Body of pancreas (tissue), 4 donors: ENCODE measurements around the gene VASP. TPM values are rescaled to one million over a fixed set of nuclear protein-coding genes. Genes with fewer than 3 reads are reported as not detected.

ENCODE experiments used
- ATAC-seq: fragments of 150-250 bp; one replicate; pipeline ENCODE4 v1.9.1; 2016
- DNase-seq, 4 donors: peaks; one replicate each; pipeline ENCODE4 v3.0.0-alpha.2; 2019
- H3K27ac ChIP-seq, 4 donors: fragments of 200-600 bp; sonication (generic); 1 replicate in 3 of 4; 2 replicates in 1 of 4; pipeline versions ENCODE4 v1.5.1 to v1.6.1; 2016 to 2019; ENCODE audit warnings: mild to moderate bottlenecking in 1 of 4, mixed read lengths in 1 of 4, moderate library complexity in 1 of 4
- H3K27me3 ChIP-seq, 2 donors: fragments of 200-600 bp; sonication (generic); one replicate each; pipeline ENCODE4 v1.6.0; 2016; ENCODE audit warnings: mild to moderate bottlenecking in 1 of 2
- H3K36me3 ChIP-seq, 2 donors: fragments of 200-600 bp; sonication (generic); replicated peaks in 1 of 2; 2 replicates each; pipeline ENCODE4 v1.5.1; 2016; ENCODE audit warnings: low read depth in 2 of 2; ENCODE audit not compliant: insufficient read depth in 1 of 2
- H3K4me1 ChIP-seq: fragments of 200-600 bp; sonication (generic); one replicate; pipeline ENCODE4 v1.6.0; 2016
- H3K4me3 ChIP-seq, 2 donors: fragments of 200-600 bp; sonication (generic); 1 replicate in 1 of 2; 2 replicates in 1 of 2; pipeline ENCODE4 v1.5.1; 2016 to 2019
- H3K9me3 ChIP-seq, 3 donors: fragments of 200-600 bp; sonication (generic); 1 replicate in 2 of 3; 2 replicates in 1 of 3; pipeline ENCODE4 v1.5.1; 2016
- POLR2A ChIP-seq, 3 donors: fragments of 450-650 bp; IDR thresholded peaks; one replicate each; pipeline ENCODE4 v1.6.1; 2016; ENCODE audit warnings: antibody characterized with exemption in 3 of 3, mild to moderate bottlenecking in 2 of 3
- WGBS, 2 donors: methylation state at CpG; one replicate each; pipeline ENCODE4 v1.1.5; 2017; 5-methylcytosine and 5-hydroxymethylcytosine counted together
- intact Hi-C: fragments of 100-400 bp; cut with DNase I; formaldehyde crosslinking; loops from one replicate; pipeline ENCODE4 v1.15.1; 2023
- total RNA-seq, 2 donors: library from RNA; depleted of rRNA; stranded (reverse); fragments of >200 nt; gene quantifications; one replicate each; pipeline ENCODE4 v1.1.0, GENCODE V29; 2016
- TF ChIP-seq, protein P1 (sequence below), 7 experiments: fragments of 450-650 bp in 4 of 7; fragments of 200-600 bp in 3 of 7; sonication (generic) in 3 of 7; IDR thresholded peaks; one replicate each; pipeline ENCODE4 v1.5.1; 2016 to 2019; ENCODE audit warnings: antibody characterized with exemption in 7 of 7

Gene VASP
- total RNA-seq, 2 donors from 2014 or later = 27.0 to 29.7 TPM

DNA sequence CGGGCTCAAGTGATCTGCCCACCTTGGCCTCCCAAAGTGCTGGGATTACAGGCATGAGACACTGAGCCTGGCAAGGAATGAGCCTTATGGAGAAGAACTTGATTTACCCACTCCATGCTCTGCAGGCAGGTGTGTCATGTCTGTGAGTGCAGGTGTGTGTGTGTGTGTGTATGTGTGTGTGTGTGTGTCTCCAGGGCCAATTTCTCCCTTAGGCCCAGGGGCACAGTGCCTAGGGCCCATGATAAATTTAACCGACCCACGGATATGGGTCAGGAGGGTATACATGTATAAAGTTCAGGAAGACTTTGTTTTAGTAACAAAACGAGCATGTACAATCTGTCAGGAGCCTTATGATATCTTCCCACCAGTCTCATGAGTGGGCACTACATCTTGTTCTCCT lies 44.0 kb upstream of the VASP start:
- WGBS, 2 donors = 76 to 78% methylated on average over 4 of the region's 4 CpGs
- intact Hi-C loops = no loop called here
- Histone ChIP-seq H3K4me1 (peaks cover 12% of the 10 kb centered on the region), H3K36me3 (no peaks in the 10 kb centered on the region), H3K27ac (no peak overlapping the region), H3K27me3 (no peaks in the 10 kb centered on the region), H3K4me3 (no peak overlapping the region), H3K9me3 (no peaks in the 10 kb centered on the region)
- DNase-seq (no peak), ATAC-seq (no peak)
- TF ChIP-seq, protein P1, sequence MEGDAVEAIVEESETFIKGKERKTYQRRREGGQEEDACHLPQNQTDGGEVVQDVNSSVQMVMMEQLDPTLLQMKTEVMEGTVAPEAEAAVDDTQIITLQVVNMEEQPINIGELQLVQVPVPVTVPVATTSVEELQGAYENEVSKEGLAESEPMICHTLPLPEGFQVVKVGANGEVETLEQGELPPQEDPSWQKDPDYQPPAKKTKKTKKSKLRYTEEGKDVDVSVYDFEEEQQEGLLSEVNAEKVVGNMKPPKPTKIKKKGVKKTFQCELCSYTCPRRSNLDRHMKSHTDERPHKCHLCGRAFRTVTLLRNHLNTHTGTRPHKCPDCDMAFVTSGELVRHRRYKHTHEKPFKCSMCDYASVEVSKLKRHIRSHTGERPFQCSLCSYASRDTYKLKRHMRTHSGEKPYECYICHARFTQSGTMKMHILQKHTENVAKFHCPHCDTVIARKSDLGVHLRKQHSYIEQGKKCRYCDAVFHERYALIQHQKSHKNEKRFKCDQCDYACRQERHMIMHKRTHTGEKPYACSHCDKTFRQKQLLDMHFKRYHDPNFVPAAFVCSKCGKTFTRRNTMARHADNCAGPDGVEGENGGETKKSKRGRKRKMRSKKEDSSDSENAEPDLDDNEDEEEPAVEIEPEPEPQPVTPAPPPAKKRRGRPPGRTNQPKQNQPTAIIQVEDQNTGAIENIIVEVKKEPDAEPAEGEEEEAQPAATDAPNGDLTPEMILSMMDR (IDR thresholded peaks at IDR 0.05) = no peak
- TF ChIP-seq POLR2A (IDR thresholded peaks at IDR 0.05) = no peak

DNA sequence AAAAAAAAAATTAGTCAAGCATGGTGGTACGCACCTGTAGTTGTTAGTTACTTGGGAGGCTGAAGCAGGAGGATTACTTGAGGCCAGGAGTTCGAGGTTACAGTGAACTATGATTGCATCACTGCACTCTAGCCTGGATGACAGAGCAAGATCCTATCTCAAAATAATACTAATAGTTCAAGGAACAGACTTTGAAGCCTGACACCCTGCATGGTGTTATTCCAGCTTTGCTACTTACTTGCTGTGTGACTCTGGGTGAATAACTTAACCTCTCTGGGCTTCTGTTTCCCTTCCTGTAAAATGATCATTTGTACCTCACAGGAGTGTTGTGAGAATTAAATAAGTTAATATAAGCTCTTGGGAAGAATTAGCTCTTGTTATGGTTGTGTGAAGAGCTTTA lies 43.0 kb upstream of the VASP start:
- intact Hi-C loops = no loop called here
- no peak overlapping the region for H3K27ac ChIP-seq
- no peaks in the 10 kb centered on the region for H3K36me3 ChIP-seq
- ATAC-seq = no peak
- H3K4me3 ChIP-seq = no peak overlapping the region
- no peak for DNase-seq
- no peaks in the 10 kb centered on the region for H3K27me3 ChIP-seq
- H3K4me1 ChIP-seq = peaks cover 18% of the 10 kb centered on the region
- WGBS, 2 donors = 81 to 85% methylated on average over 2 of the region's 2 CpGs
- H3K9me3 ChIP-seq = no peaks in the 10 kb centered on the region
- TF ChIP-seq, protein P1 (IDR thresholded peaks at IDR 0.05) = no peak
- TF ChIP-seq POLR2A (IDR thresholded peaks at IDR 0.05) = no peak

DNA sequence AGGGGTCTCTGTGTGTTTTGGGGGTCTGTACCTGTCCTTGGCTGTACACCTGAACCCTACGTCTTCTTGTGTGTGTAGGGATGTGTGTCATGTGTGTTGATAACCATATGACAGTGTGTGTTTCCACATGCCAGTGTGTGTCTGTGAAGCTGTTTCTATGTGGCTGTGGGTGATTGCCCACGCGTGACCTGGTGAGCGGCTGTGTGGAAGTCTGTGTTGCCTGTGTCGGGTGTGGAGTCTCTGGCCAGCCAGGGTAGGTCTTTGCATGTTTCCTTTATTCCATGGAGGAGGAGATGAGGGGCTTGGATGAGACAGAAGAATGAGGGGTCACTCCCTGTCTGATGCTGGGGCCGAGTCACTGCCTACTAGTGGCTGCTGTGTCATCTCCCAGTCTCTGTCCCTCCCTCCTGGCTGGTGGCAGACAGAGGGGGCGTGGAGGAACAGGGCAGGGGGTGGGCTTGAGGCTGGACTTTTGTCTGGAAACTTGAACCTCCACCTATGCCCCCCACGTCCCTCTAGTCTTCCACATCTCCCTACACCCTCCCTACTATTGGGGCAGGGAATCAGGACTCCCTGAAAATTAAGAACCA lies 42.3 kb upstream of the VASP start:
- Histone ChIP-seq H3K9me3 (no peaks in the 10 kb centered on the region), H3K27me3 (no peaks in the 10 kb centered on the region), H3K4me3 (no peak overlapping the region), H3K27ac (no peak overlapping the region), H3K4me1 (peaks cover 20% of the 10 kb centered on the region), H3K36me3 (no peaks in the 10 kb centered on the region)
- intact Hi-C loops = no loop called here
- TF ChIP-seq POLR2A (IDR thresholded peaks at IDR 0.05) = no peak
- DNase-seq (no peak), ATAC-seq (no peak)
- WGBS, 2 donors = 49 to 67% methylated on average over 6 to 8 of the region's 8 CpGs

DNA sequence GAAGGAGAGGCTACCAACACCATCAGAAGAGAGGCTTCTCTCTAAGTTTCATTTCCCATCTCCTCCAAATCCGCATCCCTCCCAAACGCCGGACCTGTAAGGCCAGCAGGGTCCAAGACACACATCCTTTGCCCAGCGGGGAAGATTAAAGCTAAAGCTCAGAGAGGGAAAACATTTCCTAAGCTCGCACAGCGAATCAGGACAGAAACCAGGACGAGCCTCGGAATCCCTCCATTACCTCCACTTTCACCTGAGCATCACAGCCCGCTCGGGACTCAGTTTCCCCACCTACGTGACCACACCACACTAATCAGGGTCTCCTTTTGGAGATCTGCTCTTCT lies 40.2 kb upstream of the VASP start:
- Histone ChIP-seq H3K9me3 (no peaks in the 10 kb centered on the region), H3K27me3 (no peaks in the 10 kb centered on the region), H3K4me1 (peaks cover 25% of the 10 kb centered on the region), H3K27ac (peak overlapping the region; percentile 77 to 97 (median 93)), H3K4me3 (no peak overlapping the region), H3K36me3 (no peaks in the 10 kb centered on the region)
- ATAC-seq (no peak), DNase-seq (no peak)
- WGBS, 2 donors = 1 to 2% methylated on average over 11 of the region's 11 CpGs
- intact Hi-C loops = no loop called here
- TF ChIP-seq, protein P1 (IDR thresholded peaks at IDR 0.05) = peak in 1 of 7 experiments; percentile 8
- TF ChIP-seq POLR2A (IDR thresholded peaks at IDR 0.05) = no peak

DNA sequence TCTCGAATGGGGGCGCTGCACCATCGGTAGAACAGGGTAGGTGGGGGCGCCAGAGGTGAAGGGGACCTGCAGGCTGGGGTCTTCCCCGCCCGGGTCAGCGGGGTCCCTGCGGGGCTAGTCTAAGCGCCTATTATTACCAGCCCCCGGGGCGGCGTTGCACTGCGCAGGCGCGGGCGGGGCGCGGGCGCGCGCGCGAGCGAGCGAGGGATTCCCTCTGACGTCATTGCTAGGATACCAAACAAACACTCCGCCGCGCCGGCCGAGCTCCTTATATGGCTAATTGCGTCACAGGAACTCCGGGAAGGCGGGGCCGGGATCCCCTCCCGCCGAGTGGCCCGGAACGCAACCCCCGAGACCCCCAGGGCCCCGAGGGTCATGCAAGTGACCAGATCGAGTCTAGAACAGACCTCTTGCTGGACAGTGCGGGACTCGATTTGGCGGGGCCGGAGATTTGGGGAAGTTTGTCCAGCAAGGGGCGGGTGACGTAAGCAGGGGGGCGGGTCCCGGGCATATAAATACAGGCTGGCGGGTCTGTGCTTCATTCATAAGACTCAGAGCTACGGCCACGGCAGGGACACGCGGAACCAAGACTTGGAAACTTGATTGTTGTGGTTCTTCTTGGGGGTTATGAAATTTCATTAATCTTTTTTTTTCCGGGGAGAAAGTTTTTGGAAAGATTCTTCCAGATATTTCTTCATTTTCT lies 39.7 kb upstream of the VASP start, which contains the start of gene FOSB:
TSS of gene FOSB (plus strand) at position 541 of the 703 bp plus-strand sequence. CDS start 591 bp downstream, outside the sequence.
- WGBS, 2 donors = 0% methylated on average over 20 to 56 of the region's 56 CpGs
- no peaks in the 10 kb centered on the region for H3K36me3 ChIP-seq
- TF ChIP-seq POLR2A (IDR thresholded peaks at IDR 0.05) = peak; percentile 80 to 99 (median 98)
- TF ChIP-seq, protein P1 (IDR thresholded peaks at IDR 0.05) = no peak

More for the DNA sequence above, 39.7 kb upstream of the VASP start, which contains the start of gene FOSB:
- H3K4me1 ChIP-seq = peaks cover 25% of the 10 kb centered on the region
- no peaks in the 10 kb centered on the region for H3K9me3 ChIP-seq
- DNase-seq (peak; percentile 96 to 98 (median 98)), ATAC-seq (peak; percentile 72)
- peak within 1 kb of the TSS; percentile 92 to 97 (median 93) for H3K27ac ChIP-seq
- H3K27me3 ChIP-seq = no peaks in the 10 kb centered on the region
- H3K4me3 ChIP-seq = peak within 1 kb of the TSS; percentile 2 to 23
- intact Hi-C loops = no loop called here
